RWPE1 (cell line): Measurements from ENCODE around the gene PRKN.
A peak's percentile ranks its signal among the peaks of the same experiment; 100 is the strongest.
"Not testable (repeated sequence)": the region's sequence is repeated elsewhere in the genome, so short reads cannot be mapped to it uniquely, and the experiment has no call there.

ENCODE experiments used
- CTCF ChIA-PET: fragments of 350-600 bp; sonication (Branson Sonifier 250); formaldehyde crosslinking; extraction: SDS; loops from one replicate; lab custom pipeline; 2021; lab: Yijun Ruan, JAX
- POLR2A ChIA-PET: fragments of 400-600 bp; formaldehyde crosslinking; extraction: SDS; loops from one replicate; lab custom pipeline; 2020; ENCODE audit warnings: antibody characterized with exemption; ENCODE audit not compliant: low non-redundant PET; lab: Yijun Ruan, JAX
- DNase-seq: peaks from one replicate; pipeline ENCODE4 v3.0.0; 2012; ENCODE audit warnings: low spot score
- H3K27ac ChIP-seq: fragments of 450-650 bp; 2 replicates; pipeline ENCODE4 v1.5.1; 2017
- TF ChIP-seq, protein P1 (sequence below): fragments of 450-650 bp; conservative IDR thresholded peaks from 2 replicates; pipeline ENCODE4 v1.5.1; 2017; ENCODE audit warnings: low read depth, mild to moderate bottlenecking

Gene PRKN

DNA sequence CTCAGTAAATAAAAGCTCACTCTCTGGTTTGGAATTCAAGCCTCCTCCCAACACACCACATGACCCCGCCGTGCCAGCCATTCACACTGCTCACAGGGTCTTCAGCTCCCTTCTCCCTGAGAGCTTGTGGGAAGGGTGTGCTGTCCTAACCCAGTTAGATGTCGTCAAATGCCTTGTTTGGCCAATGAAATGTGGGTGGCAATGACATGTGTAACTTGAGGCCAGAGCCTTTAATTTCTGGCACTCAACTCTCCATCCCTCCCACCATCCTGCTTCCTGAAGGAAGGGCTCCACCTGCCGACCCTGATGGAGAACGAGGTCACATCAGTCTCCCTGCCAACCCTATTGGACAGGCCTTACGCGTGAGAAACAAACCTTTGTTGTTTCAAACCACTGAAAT lies 1229.2 kb downstream of the PRKN start:
- TF ChIP-seq, protein P1, sequence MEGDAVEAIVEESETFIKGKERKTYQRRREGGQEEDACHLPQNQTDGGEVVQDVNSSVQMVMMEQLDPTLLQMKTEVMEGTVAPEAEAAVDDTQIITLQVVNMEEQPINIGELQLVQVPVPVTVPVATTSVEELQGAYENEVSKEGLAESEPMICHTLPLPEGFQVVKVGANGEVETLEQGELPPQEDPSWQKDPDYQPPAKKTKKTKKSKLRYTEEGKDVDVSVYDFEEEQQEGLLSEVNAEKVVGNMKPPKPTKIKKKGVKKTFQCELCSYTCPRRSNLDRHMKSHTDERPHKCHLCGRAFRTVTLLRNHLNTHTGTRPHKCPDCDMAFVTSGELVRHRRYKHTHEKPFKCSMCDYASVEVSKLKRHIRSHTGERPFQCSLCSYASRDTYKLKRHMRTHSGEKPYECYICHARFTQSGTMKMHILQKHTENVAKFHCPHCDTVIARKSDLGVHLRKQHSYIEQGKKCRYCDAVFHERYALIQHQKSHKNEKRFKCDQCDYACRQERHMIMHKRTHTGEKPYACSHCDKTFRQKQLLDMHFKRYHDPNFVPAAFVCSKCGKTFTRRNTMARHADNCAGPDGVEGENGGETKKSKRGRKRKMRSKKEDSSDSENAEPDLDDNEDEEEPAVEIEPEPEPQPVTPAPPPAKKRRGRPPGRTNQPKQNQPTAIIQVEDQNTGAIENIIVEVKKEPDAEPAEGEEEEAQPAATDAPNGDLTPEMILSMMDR: peak; percentile 58
- ChIA-PET POLR2A (no interaction called here), CTCF (interaction anchor here (0.5 to 3.6 kb wide), 6 partner anchors 12 to 401 kb away, joined by 3 to 23 read pairs (median 4); no protein-coding TSS in a partner anchor)
- peak; percentile 68 for DNase-seq
- no peak overlapping the region for H3K27ac ChIP-seq

DNA sequence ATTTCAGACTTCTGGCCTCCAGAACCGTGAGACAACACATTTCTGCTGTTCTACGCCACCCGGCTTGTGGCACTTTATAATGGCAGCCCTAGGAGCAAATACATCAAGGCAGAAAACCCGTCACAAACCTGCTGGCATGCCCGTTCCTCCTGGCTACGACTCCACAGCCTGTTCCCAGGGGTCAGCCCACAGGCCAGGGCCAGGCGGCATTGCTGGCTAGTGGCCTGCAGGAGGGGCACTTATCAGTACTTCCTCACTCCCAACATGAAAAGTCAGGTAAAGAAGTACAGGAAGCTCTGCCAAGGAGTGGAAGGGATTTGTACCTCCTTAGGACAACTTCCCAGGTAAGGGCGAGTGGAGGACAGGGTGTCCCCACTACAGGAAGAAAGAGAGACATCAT lies 1230.6 kb downstream of the PRKN start:
- TF ChIP-seq, protein P1: no peak
- DNase-seq: no peak
- no peak overlapping the region for H3K27ac ChIP-seq
- ChIA-PET POLR2A (no interaction called here), CTCF (interaction anchor here (1.3 to 3.6 kb wide), 3 partner anchors 11 to 102 kb away, joined by 3 to 23 read pairs (median 11); no protein-coding TSS in a partner anchor)

DNA sequence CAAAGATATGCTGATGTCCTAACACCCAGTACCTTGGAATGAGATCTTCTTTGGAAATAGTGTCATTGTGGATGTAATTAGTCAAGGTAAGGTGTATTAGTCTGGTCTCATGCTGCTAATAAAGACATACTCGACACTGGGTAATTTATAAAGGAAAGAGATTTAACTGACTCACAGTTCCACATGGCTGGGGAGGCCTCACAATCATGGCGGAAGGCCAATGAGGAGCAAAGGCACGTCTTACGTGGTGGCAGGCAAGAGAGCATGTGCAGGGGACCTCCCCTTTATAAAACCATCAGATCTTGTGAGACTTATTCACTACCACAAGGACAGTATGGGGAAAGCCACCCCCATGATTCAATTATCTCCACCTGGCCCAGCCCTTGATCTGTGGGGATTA lies 1231.3 kb downstream of the PRKN start:
- H3K27ac ChIP-seq, DNase-seq, POLR2A ChIA-PET: not testable (repeated sequence)
- CTCF ChIA-PET: interaction anchor here (1.0 kb wide), 1 partner anchor 78 kb away, joined by 3 read pairs; no protein-coding TSS in a partner anchor

DNA sequence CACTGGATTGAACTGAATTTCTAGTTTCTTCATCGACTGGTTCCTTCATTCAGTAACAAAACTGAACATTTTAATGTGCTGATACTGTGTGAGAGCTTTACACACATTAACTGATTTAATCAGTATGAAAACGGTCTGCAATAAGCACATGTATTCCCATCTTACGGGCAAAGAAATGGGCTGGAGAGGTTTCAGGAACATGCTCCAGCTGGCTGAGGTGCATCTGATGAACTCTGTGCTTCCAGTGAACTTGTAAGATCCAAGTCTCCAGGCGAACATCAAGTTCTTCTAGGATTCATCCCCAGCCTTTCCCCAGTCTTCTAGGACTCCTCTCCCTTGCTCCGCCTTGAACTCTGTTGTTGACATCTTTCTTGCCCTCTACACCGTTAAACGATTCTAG lies 1233.0 kb downstream of the PRKN start:
- ChIA-PET POLR2A (no interaction called here), CTCF (interaction anchor here (1.2 kb wide), 1 partner anchor 77 kb away, joined by 4 read pairs; no protein-coding TSS in a partner anchor)
- TF ChIP-seq, protein P1: no peak
- H3K27ac ChIP-seq: no peak overlapping the region
- no peak for DNase-seq

DNA sequence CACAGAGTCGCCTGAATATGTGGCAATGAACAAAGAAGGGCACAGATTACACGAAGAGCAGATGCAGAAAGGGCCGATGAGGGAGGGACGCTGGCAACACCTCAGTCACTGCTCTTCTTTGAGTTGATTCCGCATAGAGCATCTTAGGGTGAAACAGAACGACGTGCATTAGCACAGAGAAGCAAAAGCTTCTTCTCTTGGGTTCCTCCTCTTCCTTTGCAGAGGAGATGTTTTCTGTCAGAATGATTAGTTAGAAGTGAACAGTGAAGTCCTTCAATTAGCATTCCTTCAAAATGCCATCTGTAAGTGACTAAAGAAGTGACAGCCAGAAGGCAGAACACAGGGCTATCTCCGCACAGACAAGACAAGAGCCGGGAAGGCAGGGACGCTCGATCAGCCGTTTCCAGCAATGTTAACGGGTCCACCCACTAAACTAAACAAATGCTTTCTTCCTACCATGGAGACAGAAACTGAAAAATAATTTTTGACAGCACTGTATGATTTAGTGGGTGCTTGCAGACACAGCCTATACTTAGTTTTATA lies 1233.9 kb downstream of the PRKN start:
- DNase-seq: no peak
- TF ChIP-seq, protein P1: no peak
- POLR2A ChIA-PET: no interaction called here
- no peak overlapping the region for H3K27ac ChIP-seq
- CTCF ChIA-PET: interaction anchor here (1.2 kb wide), 1 partner anchor 76 kb away, joined by 4 read pairs; no protein-coding TSS in a partner anchor

DNA sequence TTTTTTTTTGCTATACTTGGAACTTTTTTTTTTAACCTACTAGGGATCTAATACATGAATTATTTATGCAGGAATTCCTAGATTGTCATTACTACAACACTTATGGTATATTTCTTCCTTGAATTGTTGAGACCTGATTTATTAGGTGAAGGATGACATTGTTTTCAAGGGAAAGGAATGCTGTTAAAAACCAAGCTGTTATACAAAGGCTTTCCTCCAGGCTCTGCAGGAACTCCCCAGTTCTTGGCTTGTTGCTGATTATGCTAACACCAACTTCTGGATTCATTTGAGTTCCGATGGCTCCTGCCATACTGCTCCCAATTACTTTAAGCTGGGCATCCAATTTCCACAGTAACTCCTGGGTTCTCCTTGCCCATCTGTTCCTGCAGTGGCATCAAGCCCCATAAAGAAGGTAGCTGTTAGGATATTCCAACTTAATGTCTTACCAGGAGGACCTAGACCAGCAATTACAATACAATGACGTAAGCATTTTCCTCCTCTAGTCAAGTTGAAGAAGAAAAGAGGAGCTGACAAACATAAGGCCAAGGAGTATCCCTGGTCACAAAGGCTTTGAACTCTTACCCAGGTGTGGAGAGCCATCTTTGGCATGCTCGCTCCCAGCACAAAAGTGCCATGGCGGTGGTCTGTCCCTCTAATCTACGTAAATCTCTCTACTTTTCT lies 1237.8 kb downstream of the PRKN start:
- DNase-seq: no peak
- no peak overlapping the region for H3K27ac ChIP-seq
- POLR2A ChIA-PET: no interaction called here
- CTCF ChIA-PET: no interaction called here
- TF ChIP-seq, protein P1: no peak

DNA sequence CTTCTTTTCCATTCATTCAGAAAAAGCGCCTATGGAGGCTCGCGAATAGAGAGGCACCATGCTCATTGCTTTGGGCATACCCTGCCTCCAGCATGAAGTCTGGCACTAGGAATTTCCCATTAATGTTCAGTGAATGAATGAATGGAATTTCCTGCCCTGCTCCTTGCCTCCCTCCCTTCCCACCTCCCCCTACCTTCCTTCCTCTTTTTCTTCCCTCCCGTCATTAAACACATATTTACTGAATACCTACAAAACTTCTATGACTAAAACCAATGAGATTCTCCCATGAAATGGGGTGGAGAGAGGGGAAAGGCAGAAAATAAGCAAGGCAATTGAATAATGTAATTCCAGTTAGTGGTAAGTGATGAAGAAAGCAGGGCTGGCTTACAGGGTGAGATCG lies 1239.9 kb downstream of the PRKN start:
- TF ChIP-seq, protein P1: no peak
- CTCF ChIA-PET: no interaction called here
- POLR2A ChIA-PET: no interaction called here
- no peak overlapping the region for H3K27ac ChIP-seq
- DNase-seq: no peak
